Epithelial cell of esophagus (primary cell): ENCODE data around the gene SNX13.

Experiments used
- DNase-seq: peaks from one replicate; pipeline ENCODE4 v3.0.0; 2010; ENCODE audit warnings: low read depth
- H3K4me3 ChIP-seq: 2 replicates; pipeline ENCODE4 v1.5.1; 2011; ENCODE audit warnings: mild to moderate bottlenecking, low read length, control low read depth
- CTCF ChIP-seq: IDR thresholded peaks from 2 replicates; pipeline ENCODE4 v1.5.1; 2011; ENCODE audit warnings: low read depth, mild to moderate bottlenecking, low read length, control low read depth, inconsistent platforms; ENCODE audit not compliant: insufficient read depth; ENCODE audit errors: missing control alignments

Gene SNX13

GRCh38 chr7:17758008-17758407 lies 182.3 kb downstream of the SNX13 start:
- no peak for TF ChIP-seq CTCF
- DNase-seq = no peak

DNA sequence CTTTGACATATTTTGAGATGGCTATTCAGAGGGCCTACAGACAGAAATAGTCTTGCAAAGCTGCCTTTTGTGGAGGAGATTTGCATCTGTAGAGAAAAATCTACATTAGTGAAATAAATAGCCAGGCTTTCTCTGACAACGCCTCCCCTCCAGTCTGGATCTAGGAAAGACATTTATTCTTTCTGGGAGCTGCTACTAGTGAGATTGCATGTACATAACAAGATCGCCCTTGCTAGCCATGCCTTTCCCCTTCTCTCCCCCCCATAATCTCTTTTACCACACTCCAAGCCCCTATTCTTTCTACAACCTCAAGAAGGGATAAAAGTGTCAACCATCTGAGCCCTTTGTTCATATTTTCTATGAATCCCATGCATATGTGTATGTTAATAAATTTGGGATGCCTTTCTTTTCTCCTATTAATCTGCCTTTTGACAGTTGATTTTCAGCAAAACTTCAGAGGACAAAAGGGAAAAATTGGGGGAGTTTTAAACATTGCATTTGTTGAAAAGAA lies 194.2 kb downstream of the SNX13 start:
- no peak overlapping the region for H3K4me3 ChIP-seq
- TF ChIP-seq CTCF = no peak

More at GRCh38 chr7:17758008-17758407, 182.3 kb downstream of the SNX13 start:
- H3K4me3 ChIP-seq = no peak overlapping the region

GRCh38 chr7:17745610-17746009 lies 194.7 kb downstream of the SNX13 start:
- no peak for DNase-seq
- no peak for TF ChIP-seq CTCF
- no peak overlapping the region for H3K4me3 ChIP-seq

More for the DNA sequence above, 194.2 kb downstream of the SNX13 start:
- DNase-seq = no peak

GRCh38 chr7:17743316-17743715 lies 197.0 kb downstream of the SNX13 start:
- DNase-seq = no peak

GRCh38 chr7:17741426-17741825 lies 198.9 kb downstream of the SNX13 start:
- TF ChIP-seq CTCF = no peak
- no peak for DNase-seq

More at GRCh38 chr7:17743316-17743715, 197.0 kb downstream of the SNX13 start:
- no peak for TF ChIP-seq CTCF
- no peak overlapping the region for H3K4me3 ChIP-seq

More at GRCh38 chr7:17741426-17741825, 198.9 kb downstream of the SNX13 start:
- H3K4me3 ChIP-seq = no peak overlapping the region
